ENCODE results near the gene KLHL29. TPM values are rescaled to one million over a fixed set of nuclear protein-coding genes. Genes with fewer than 3 reads are reported as not detected.

Gene KLHL29
- total and polyA plus RNA-seq, 2 donors (not counting 1 experiment from before 2014, with no cell fraction given) = 1.3 to 3.4 TPM

- no peak overlapping the region for H3K27ac Mint-ChIP-seq
- Histone ChIP-seq H3K36me3 (replicated peaks in 1 of 2; ENCODE audit: control extremely low read depth in 1 of 2, control insufficient read depth in 1 of 2, extremely low read depth in 1 of 2, insufficient read depth in 2 of 2, low read length in 1 of 2) (no peaks in the 10 kb centered on the region), H3K4me1 (ENCODE audit: control insufficient read depth in 2 of 2, insufficient read depth in 2 of 2, low read length in 2 of 2) (peaks cover 15 to 18% of the 10 kb centered on the region in 2 donors), H2AFZ (ENCODE audit: insufficient read depth, low read depth, low read length, poor library complexity, severe bottlenecking) (no peak overlapping the region), H3K27ac (ENCODE audit: low read length in 2 of 2) (no peak overlapping the region), H3K79me2 (ENCODE audit: control insufficient read depth, insufficient read depth, low read length) (no peaks in the 10 kb centered on the region), H4K20me1 (ENCODE audit: control insufficient read depth, insufficient read depth, low read length, poor library complexity, severe bottlenecking) (no peaks in the 10 kb centered on the region), H3K4me3 (ENCODE audit: control extremely low read depth in 1 of 5, extremely low read depth in 1 of 5, insufficient read depth in 1 of 5, low read depth in 2 of 5, low read length in 4 of 5) (no peak overlapping the region), H3K9ac (ENCODE audit: low read length) (no peak overlapping the region), H3K4me2 (replicated peaks; ENCODE audit: low read depth, low read length, poor library complexity, severe bottlenecking) (no peak overlapping the region), H3K9me3 (ENCODE audit: control extremely low read depth in 1 of 3, control insufficient read depth in 2 of 3, insufficient read depth in 1 of 3, low read length in 2 of 3) (peaks cover 0 to 2% (median 0%) of the 10 kb centered on the region in 3 donors), H3K27me3 (replicated peaks in 1 of 4; ENCODE audit: control extremely low read depth in 1 of 4, control insufficient read depth in 3 of 4, insufficient read depth in 4 of 4, low read length in 3 of 4) (no peaks in the 10 kb centered on the region)
- ATAC-seq (ENCODE audit: low read depth) = no peak
- DNase-seq = no peak
- intact Hi-C loops (cut with micrococcal nuclease) = no loop called here
- 95% methylated on average over 9 of the region's 12 CpGs for WGBS (ENCODE audit: insufficient coverage)
- ChIA-PET CTCF (no interaction called here), POLR2A (no interaction called here)
- H3K27me3 Mint-ChIP-seq = no peaks in the 10 kb centered on the region
- H3K4me3 Mint-ChIP-seq = no peak overlapping the region
- peaks cover 22% of the 10 kb centered on the region for H3K4me1 Mint-ChIP-seq
- no peaks in the 10 kb centered on the region for H3K9me3 Mint-ChIP-seq (ENCODE audit: insufficient read depth)
- no peak for TF ChIP-seq CTCF (IDR thresholded peaks at IDR 0.05)
- no peak for TF ChIP-seq EZH2 (IDR thresholded peaks at IDR 0.05; ENCODE audit: borderline replicate concordance, insufficient read depth, low read depth, low read length, poor library complexity, severe bottlenecking)
Observed at GRCh38 chr2:23530206-23530908, 145.4 kb downstream of the KLHL29 start.

DNA sequence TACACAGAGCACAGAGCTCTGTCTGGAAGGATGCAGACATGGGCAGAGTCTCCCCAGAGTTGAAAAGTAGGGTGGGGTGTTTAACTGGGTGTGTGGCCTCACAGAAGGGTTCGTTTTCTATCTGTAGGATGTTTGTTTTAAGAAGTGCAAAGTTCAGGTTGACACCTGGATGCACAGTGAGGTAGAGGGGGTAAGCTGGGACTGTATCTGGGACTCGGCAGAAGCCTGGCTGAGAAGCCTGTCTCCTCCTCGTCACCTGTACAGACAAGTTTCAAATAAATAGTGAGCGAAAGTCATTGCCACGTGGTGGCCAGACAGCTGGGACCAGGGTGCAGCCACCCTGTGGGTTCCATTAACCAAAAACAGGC lies 145.9 kb downstream of the KLHL29 start:
- H3K4me1 ChIP-seq (ENCODE audit: control insufficient read depth in 2 of 2, insufficient read depth in 2 of 2, low read length in 2 of 2) = peaks cover 15 to 18% of the 10 kb centered on the region in 2 donors
- no peaks in the 10 kb centered on the region for H3K79me2 ChIP-seq (ENCODE audit: control insufficient read depth, insufficient read depth, low read length)
- H3K36me3 ChIP-seq (replicated peaks in 1 of 2; ENCODE audit: control extremely low read depth in 1 of 2, control insufficient read depth in 1 of 2, extremely low read depth in 1 of 2, insufficient read depth in 2 of 2, low read length in 1 of 2) = no peaks in the 10 kb centered on the region
- 97% methylated on average over 4 of the region's 5 CpGs for WGBS (ENCODE audit: insufficient coverage)
- no peak overlapping the region for H3K27ac ChIP-seq (ENCODE audit: low read length in 2 of 2)
- intact Hi-C loops (cut with micrococcal nuclease) = no loop called here
- H3K4me3 ChIP-seq (ENCODE audit: control extremely low read depth in 1 of 5, extremely low read depth in 1 of 5, insufficient read depth in 1 of 5, low read depth in 2 of 5, low read length in 4 of 5) = no peak overlapping the region
- H2AFZ ChIP-seq (ENCODE audit: insufficient read depth, low read depth, low read length, poor library complexity, severe bottlenecking) = no peak overlapping the region
- H3K4me2 ChIP-seq (replicated peaks; ENCODE audit: low read depth, low read length, poor library complexity, severe bottlenecking) = no peak overlapping the region
- H3K27ac Mint-ChIP-seq = no peak overlapping the region
- no peak overlapping the region for H3K4me3 Mint-ChIP-seq
- no peaks in the 10 kb centered on the region for H3K27me3 Mint-ChIP-seq
- ChIA-PET CTCF (no interaction called here), POLR2A (no interaction called here)
- H3K9me3 ChIP-seq (ENCODE audit: control extremely low read depth in 1 of 3, control insufficient read depth in 2 of 3, insufficient read depth in 1 of 3, low read length in 2 of 3) = peaks cover 0 to 2% (median 0%) of the 10 kb centered on the region in 3 donors
- ATAC-seq (ENCODE audit: low read depth) = no peak
- H3K9me3 Mint-ChIP-seq (ENCODE audit: insufficient read depth) = no peaks in the 10 kb centered on the region
- no peaks in the 10 kb centered on the region for H4K20me1 ChIP-seq (ENCODE audit: control insufficient read depth, insufficient read depth, low read length, poor library complexity, severe bottlenecking)
- H3K4me1 Mint-ChIP-seq = peaks cover 22% of the 10 kb centered on the region
- no peaks in the 10 kb centered on the region for H3K27me3 ChIP-seq (replicated peaks in 1 of 4; ENCODE audit: control extremely low read depth in 1 of 4, control insufficient read depth in 3 of 4, insufficient read depth in 4 of 4, low read length in 3 of 4)
- no peak for DNase-seq
- no peak overlapping the region for H3K9ac ChIP-seq (ENCODE audit: low read length)
- no peak for TF ChIP-seq CTCF (IDR thresholded peaks at IDR 0.05)
- TF ChIP-seq EZH2 (IDR thresholded peaks at IDR 0.05; ENCODE audit: borderline replicate concordance, insufficient read depth, low read depth, low read length, poor library complexity, severe bottlenecking) = no peak

Measured in B cell (primary cell).